SK-N-DZ (cell line): ENCODE results near the gene FOXL2NB.

Experiments used
- DNase-seq: peaks from one replicate; pipeline ENCODE4 v3.0.0-alpha.2; 2015; ENCODE audit warnings: low spot score

Gene FOXL2NB

DNA sequence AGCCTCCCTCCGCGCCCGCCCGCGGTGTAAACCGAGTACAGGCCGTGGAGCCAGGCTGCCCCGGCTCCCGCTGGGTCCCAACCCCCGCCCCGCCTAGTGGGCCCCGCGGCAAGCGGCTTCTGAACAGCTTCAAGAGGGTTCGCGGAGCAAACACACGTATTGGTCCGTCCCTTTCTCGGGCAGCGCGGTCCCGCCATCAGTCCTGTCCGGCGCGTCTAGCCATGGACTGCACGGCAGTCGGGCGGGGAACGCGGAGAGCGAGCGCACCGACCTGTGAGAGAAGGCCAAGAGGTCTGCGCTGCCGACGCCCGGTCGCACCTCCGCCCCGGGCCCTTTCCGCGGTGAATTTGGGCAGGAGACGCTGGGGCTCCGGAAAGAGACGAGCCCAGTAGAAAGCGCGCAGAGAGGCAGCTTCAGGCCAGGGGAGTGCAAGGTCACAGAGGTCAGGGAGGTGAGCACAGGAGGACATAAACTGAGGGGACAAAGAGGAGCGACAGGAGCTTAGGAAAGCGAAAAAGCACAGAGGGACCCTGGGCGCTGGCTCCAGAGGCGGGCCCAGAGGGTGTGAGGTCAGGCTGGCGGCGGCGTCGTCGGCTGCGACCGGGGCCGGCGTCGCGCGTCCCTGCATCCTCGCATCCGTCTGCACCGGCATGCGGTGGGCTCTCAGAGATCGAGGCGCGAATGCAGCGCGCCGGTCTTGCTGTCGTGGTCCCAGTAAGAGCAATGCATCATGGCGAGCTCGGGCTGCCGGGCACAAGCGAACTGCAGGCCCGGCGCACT lies 1.9 kb upstream of the FOXL2NB start:
- peak; percentile 31 for DNase-seq

- no peak for DNase-seq
Observed at GRCh38 chr3:138945709-138946662, 1.0 kb upstream of the FOXL2NB start.

GRCh38 chr3:138947495-138948121 lies 591 bp downstream of the FOXL2NB start:
- no peak for DNase-seq

GRCh38 chr3:138948371-138949001 lies 1.5 kb downstream of the FOXL2NB start:
- no peak for DNase-seq

DNA sequence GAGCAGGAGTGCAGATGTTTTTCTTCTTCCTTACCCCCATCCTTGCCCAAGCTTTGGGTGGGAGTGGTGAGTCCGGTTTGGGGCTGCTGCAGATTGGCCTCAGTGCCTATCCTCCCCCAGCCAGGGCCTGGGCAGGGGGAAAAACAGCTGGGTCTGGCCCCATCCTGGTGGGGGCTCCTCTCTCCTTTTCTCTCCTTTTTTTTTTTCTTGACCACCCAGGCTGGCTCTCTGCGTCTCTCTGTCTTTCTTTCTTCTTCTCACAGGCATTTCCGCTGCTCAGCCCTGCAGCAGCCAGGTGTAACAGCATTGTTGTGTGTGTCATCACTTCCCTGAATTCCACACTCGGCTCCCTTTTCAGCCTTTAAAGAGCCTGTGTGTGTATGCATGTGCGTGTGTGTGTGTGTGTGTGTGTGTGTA lies 2.0 kb downstream of the FOXL2NB start:
- no peak for DNase-seq

- DNase-seq: no peak
Observed at GRCh38 chr3:138949445-138950005, 2.5 kb downstream of the FOXL2NB start.

DNA sequence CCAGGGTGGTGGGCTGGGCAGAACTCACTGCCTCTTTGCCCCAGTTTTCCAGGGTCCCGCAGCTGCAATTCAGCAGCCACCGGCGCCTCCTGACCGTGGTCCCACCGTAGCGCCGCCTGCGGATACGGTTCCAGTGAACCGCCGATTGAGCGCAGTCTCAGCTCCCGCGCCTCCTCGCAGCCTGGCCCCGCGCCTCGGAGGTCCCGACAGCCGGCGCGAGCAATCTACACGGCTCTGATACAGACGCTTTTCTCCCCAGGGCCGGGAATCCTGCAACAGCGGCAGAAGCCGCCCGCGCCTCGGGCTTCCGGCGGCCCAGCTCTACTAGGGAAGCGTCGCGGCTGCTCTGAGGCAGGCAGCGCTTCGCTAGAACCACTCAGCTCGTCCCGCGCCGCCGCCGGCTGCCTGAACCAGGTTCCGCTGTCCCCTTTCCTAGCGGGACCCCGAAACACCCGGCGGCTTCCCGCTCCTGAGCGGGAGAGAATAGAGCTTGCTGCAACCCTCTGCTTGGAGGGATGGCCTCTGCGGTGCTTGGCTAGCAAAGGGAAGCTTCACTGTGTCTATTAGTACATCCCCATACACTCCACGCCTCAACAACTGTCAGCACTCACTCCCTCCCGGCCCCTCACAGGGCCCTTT lies 3.1 kb downstream of the FOXL2NB start:
- no peak for DNase-seq

DNA sequence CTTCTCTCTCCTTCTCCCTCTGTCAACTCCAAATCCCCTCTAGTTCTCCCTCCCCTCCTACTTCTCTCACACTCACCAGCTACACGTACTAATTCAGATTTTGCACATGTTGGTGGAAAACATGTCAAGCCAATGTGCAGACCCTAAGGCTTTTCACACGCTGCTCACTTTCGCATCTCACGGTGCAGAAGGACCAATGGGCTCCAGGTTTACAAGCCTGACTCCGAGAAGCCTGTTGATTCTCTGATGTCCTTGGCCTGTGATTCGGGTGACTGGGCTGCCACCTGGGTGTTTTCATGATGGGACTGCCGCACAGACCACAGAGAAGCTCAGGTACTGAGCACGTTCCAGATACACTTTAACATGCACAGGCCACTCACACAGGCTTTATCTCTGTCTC lies 3.7 kb downstream of the FOXL2NB start:
- no peak for DNase-seq

GRCh38 chr3:138960417-138960852 lies 13.4 kb downstream of the FOXL2NB start:
- DNase-seq: no peak

DNA sequence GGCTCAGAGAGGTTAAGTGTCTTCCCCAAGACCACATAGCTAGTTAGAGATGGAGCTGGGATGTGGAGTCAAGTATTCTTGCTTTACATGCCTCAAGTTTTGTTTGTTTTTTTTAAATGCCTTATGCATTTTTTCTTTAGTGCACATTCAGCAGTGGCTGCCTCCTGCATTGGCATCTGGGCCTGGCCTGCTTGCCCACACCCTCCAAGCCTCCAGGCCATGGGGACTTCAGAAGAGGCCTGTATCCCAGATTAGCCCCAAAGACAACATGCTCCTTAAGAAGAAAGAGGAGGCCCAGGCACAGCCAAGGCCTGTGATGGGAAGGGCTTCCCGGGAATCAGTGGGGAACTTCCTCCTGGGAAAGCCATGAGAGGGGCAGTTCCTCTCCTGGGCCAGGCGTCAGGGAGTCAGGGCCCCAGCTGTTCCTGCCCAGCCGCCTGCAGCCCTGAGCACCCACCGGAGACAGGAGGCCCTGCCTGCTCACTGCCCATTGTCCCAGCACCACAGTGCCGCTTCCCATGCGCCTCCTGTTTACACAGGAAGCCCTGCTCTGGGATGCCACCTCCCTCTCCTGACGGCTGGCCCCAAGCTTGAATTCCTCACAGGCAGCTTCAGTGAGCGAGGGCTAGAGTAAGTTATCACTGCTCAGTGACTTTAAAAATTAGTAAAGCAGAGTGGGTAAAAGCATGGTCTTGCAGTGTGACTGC lies 16.0 kb downstream of the FOXL2NB start:
- DNase-seq: no peak

DNA sequence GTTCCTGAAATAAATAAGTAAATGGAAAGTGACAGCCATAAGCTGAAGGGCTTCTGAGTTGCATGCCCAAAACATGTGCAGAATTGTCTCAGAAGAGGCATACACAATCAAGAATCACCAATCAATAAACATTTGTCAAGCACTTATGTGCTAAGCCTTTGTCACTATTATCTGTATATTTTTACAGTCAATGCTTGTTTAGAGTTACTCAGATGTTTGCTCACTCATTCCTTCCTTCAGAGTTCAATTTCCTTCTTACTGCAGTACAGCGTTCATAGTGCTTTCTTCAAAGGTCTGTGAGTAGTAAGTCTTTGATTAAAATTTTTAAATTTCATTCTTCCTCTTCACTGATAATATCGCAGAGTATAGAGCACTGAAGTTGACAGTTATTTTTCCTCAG lies 17.2 kb downstream of the FOXL2NB start:
- DNase-seq: no peak

GRCh38 chr3:138964923-138965322 lies 17.9 kb downstream of the FOXL2NB start:
- DNase-seq: no peak

DNA sequence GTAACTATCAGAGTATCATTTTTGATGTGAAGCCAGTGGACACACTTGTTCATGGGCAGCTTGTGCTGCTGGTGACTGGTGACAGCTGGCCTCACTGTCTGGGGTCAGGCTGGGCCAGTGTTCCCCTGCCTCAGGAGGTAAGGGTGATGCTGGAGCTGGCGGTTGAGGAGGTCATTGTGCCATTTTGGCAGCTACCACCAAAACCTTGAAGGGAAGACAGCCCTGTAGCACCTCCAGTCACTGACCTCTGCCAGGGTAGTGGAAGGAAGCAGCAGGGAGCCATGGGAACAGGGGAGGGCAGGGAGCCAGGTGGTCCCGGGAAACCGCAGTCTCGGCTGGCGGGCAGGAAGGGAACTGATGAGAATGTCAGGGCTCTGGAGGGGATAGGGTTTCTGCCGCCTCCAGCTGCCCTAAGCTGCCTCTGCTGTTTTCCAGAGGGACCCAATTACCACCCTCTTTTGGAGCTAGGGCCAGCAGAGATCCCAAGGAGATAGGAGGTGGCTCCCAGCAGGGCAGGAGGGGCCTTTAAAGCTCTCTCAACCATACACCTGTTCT lies 24.8 kb downstream of the FOXL2NB start:
- DNase-seq: no peak

- no peak for DNase-seq
Observed at GRCh38 chr3:138972941-138973340, 25.9 kb downstream of the FOXL2NB start.

- no peak for DNase-seq
Observed at GRCh38 chr3:138974462-138974861, 27.4 kb downstream of the FOXL2NB start.

DNA sequence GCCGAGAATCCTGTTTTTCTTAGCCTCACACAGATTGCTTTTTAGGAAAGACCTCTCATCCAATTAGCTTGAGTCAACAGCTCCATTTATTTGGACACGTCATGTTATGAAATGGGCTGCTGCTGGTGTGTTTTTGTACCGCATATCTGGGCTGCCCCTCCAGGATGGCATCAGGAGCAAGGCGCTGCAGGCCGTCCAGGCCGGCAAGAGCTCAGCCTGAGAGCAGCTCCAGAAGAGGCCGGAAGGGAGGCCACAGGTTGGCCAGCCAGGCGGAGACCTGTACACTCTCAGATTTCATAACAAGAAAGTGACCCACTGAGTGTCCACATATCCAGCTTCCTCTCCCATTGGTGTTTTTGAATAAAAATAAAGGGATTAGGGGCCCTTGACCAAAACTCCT lies 28.3 kb downstream of the FOXL2NB start:
- DNase-seq: no peak

GRCh38 chr3:138976047-138976446 lies 29.0 kb downstream of the FOXL2NB start:
- no peak for DNase-seq

DNA sequence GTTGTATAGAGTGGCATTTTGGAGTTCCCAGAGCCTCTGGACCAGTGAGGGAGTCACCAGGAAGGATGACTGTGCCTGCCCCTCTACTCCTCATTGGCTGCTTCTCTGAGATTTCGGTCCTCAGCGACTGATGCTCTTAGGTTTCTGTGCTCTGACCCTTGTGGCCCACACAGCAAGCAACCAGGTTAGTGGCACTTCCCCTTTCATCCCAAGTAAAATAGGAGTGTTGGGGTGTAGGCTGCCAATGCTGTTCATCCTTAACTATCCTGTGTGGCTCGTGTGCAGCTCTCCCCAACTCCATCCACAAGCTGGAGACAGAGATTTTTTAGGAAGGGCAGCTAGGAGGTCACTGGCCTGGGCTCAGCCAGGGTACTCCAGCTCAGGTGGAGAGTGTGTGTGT lies 37.8 kb downstream of the FOXL2NB start:
- DNase-seq: no peak

DNA sequence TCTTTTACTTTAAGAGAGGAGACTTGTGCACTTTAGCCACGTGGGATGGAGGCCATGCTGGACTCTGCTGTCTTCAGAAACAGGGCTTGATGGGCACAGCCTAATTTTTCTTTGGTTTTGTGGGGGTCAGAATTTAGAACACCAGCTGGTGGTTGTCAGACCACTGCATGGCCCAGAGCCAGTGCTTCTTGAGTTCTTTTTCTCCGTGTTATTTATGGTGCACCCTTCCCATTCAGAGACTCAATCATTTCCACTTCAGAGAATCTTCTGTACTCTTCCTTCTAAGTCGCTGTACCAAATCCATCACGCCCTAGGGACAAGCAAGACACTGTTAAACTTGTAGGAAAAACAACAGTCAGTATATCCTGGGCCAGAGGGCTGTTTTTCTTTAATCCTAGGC lies 38.9 kb downstream of the FOXL2NB start:
- no peak for DNase-seq

- DNase-seq: no peak
Observed at GRCh38 chr3:138987181-138987580, 40.2 kb downstream of the FOXL2NB start.
